ENCODE results near the gene LRRTM1.
A peak's percentile ranks its signal among the peaks of the same experiment; 100 is the strongest.

LRRTM1 gene

DNA sequence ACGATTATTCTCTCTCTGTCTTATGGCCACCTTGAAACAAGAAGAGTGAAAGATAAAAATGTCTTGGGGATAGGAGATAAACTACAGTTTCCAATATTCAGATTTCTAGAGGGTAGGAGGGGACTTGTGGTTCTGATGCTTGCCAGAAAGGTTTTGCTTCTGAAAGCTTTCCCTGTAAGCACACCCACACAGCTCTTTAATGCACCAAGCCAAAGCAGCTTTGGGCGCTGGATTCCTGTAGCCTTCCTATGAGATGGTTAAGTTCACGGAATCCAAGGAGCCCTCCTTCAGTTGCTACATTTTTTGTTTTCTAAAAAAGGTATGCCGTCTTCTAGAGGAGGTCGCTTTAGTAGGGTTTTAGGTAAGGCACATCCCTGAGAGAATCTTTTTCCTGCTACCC lies 4.9 kb downstream of the LRRTM1 start:
- TF ChIP-seq, protein P1, sequence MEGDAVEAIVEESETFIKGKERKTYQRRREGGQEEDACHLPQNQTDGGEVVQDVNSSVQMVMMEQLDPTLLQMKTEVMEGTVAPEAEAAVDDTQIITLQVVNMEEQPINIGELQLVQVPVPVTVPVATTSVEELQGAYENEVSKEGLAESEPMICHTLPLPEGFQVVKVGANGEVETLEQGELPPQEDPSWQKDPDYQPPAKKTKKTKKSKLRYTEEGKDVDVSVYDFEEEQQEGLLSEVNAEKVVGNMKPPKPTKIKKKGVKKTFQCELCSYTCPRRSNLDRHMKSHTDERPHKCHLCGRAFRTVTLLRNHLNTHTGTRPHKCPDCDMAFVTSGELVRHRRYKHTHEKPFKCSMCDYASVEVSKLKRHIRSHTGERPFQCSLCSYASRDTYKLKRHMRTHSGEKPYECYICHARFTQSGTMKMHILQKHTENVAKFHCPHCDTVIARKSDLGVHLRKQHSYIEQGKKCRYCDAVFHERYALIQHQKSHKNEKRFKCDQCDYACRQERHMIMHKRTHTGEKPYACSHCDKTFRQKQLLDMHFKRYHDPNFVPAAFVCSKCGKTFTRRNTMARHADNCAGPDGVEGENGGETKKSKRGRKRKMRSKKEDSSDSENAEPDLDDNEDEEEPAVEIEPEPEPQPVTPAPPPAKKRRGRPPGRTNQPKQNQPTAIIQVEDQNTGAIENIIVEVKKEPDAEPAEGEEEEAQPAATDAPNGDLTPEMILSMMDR (conservative IDR thresholded peaks at IDR 0.05; ENCODE audit: control insufficient read depth, insufficient read depth, low read depth, low read length), result no peak
- DNase-seq (ENCODE audit: low read depth), result no peak
- no peak overlapping the region for H3K4me3 ChIP-seq (ENCODE audit: control insufficient read depth, low read depth, low read length)

DNA sequence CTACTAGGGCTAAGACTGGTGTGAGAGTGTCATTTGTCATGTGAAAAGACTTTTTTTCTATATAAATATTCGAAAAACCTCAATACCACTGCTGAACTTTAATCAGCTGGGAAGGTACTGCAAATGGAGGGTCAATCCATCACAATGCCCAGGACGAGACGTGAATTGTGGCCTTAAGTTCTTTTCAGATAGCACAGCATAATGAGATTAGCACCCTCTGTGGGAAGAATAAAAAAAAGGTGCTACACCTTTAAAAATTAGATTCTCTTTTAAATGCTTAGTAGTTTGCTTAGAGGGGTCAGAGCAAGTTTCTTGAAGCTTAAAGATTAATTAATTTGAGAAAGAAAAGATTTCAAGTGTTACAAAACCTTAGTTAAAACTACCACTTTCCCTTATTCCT lies 5.6 kb downstream of the LRRTM1 start:
- DNase-seq (ENCODE audit: low read depth), result no peak
- TF ChIP-seq, protein P1 (conservative IDR thresholded peaks at IDR 0.05; ENCODE audit: control insufficient read depth, insufficient read depth, low read depth, low read length), result no peak
- no peak overlapping the region for H3K4me3 ChIP-seq (ENCODE audit: control insufficient read depth, low read depth, low read length)

DNA sequence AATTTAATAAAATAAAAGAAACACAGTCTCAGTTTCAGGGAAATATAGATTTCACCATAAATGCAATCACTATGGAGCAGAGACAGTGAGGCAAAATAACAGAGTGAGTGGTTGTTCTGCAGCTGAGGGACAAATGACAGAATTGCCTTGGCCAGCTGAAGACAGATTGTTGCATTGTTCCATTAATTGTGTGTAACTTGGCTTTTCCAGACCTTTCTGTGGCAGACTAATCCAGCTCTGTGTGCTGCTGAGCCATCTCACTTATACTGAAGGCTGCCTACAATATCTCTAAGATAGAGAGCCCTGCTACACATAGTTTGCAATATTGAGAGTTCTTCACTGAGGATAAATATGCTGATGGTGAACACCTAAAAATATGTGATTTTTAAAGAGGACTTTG lies 11.5 kb downstream of the LRRTM1 start:
- TF ChIP-seq, protein P1 (conservative IDR thresholded peaks at IDR 0.05; ENCODE audit: control insufficient read depth, insufficient read depth, low read depth, low read length), result no peak
- H3K4me3 ChIP-seq (ENCODE audit: control insufficient read depth, low read depth, low read length), result no peak overlapping the region
- DNase-seq (ENCODE audit: low read depth), result no peak

DNA sequence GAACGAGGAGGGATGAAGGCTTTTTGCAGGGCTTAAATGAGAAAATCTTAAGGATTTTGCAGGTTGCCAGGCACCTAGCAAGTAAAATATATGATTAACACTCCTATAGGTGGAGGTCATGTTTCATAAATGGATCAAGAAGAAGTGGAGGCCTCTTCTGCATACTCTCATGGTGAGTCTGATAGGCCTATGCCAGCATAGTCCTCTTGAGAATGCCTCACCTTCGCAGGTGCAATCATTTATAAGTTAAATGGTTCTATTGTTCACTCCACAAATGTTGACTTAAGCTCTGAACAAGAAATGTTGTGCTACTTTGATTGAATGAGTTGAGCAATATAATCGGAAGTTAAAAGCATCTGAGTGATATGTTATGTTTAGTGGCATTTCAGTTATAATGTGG lies 12.1 kb downstream of the LRRTM1 start:
- TF ChIP-seq, protein P1 (conservative IDR thresholded peaks at IDR 0.05; ENCODE audit: control insufficient read depth, insufficient read depth, low read depth, low read length), result no peak
- no peak for DNase-seq (ENCODE audit: low read depth)
- no peak overlapping the region for H3K4me3 ChIP-seq (ENCODE audit: control insufficient read depth, low read depth, low read length)

DNA sequence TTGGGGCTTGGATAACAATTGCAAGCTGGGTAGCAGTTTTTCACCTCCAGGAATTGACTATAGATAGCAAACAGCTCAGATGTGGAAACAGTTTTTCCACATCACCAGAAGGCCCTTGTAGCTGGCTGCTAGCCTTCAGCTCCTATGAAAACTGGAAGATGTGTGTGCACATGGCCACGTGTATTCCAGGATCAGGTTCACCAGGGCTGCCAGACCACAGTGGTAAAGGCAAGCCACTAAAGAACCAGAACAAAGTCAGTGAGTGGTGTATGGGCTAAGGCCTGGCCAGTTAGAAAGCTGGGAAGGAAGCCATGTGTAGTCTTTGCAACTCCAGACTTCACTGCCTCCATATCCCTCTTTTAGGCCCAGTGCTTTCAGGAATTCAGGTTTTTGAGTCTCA lies 12.9 kb downstream of the LRRTM1 start:
- no peak overlapping the region for H3K4me3 ChIP-seq (ENCODE audit: control insufficient read depth, low read depth, low read length)
- DNase-seq (ENCODE audit: low read depth), result no peak
- TF ChIP-seq, protein P1 (conservative IDR thresholded peaks at IDR 0.05; ENCODE audit: control insufficient read depth, insufficient read depth, low read depth, low read length), result no peak

DNA sequence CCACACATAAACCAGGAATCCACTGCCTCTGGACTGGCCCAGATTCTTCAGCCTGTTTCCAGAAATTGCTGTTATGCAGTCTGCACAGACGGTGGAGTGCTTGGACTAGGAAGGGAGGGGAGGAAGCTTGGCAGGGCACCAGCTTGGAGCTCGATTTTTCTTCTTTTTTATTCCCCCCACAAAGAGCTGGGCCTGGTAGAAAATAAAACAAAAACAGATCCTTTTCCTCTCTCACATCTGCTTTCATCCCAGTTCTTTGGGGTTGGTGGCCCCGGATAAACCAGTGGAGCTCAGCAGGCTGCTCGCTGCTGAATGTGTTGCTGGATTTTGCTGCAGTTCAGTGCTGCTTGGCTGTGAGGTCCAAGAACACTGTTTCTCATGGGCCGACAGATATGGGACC lies 16.0 kb downstream of the LRRTM1 start:
- TF ChIP-seq, protein P1 (conservative IDR thresholded peaks at IDR 0.05; ENCODE audit: control insufficient read depth, insufficient read depth, low read depth, low read length), result no peak
- H3K4me3 ChIP-seq (ENCODE audit: control insufficient read depth, low read depth, low read length), result no peak overlapping the region
- DNase-seq (ENCODE audit: low read depth), result peak; percentile 4

DNA sequence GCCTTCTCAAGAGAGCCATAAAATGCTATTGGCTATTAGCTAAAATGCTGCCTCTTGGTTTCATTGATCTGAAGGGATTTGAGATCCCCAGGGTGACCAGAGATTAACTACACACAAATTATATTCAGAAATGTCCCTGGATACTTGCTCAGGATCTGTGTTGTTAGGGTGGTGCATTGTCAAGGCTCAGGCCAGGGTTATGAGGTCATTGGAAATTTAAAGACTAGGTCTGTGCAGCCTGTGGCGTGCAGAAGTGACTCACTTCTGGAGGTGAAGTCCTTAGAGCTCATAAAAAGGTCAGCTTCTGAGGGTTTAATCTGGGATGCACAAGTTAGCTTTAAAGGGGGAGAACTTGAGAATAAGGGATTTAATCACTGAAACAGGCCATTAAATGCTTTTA lies 23.5 kb downstream of the LRRTM1 start:
- DNase-seq (ENCODE audit: low read depth), result no peak
- H3K4me3 ChIP-seq (ENCODE audit: control insufficient read depth, low read depth, low read length), result no peak overlapping the region

More for the DNA sequence above, 23.5 kb downstream of the LRRTM1 start:
- TF ChIP-seq, protein P1 (conservative IDR thresholded peaks at IDR 0.05; ENCODE audit: control insufficient read depth, insufficient read depth, low read depth, low read length), result no peak
